GM21381 (cell line): ENCODE results near the gene CISH.

Source experiments
- ATAC-seq: cut with Tn5 transposase; IDR thresholded peaks from one replicate; pipeline ENCODE4 v1.9.1; 2021; ENCODE audit warnings: mild to moderate bottlenecking, moderate library complexity; ENCODE audit not compliant: unreplicated experiment

CISH gene

DNA sequence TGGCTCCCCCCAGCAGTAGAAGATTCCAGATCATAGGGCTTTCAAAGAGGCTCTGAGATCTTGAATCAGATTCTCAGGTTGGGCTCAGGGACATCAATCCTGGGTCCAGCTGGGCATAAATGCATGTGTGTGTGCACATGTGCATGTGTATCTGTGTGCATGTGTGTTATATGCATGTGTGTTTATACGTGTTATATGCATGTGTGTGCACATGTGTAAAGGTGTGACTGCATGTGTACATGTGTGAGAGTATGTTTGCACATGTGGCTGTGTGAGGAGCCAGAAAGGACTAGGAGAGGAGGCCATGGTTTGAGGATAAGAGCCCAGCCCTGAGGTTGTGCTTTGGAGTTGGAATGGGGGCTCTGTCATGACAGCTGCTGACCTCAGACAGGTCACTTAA is 3.6 kb upstream of the CISH start:
- no peak for ATAC-seq

DNA sequence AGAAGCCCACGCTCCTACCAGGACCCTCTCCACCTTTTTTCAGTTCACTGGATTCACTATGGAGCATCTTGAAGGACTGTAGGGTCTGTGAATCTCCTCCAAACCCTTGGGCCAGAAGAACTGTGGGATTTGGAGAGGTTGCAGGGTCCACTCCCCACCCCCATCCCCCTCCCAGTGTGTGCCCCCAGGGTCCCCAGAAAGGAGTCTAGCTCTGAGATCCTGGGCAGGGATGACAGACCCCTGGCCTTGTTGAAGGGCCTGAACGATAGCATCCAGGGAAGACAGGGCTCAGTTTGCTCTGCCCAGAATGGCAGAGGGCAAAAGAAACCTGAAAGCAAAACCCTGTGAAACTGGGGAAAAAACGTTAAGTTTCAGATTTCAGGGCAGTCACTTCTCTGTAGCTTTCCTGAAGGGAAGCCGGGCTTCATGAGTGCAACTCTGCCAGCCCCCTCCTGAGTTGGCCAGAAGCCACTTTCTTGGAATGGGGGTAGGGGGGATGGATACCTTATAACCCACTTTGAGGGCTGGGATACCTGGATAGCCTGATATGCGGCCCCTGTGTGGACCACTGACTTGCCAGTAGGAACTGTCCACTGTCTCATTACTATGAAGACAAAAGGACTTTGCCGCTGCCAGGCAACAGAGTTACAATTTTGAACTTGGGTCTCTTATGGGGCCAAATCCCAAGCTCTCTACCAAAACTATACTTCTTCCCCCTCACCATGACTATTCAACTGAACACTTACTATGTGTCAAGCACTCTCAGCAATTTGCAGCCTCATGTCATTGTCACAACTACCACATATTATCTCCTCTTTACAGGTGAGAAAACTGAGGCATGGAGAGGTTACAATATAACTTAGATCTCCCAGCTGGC is 1.6 kb upstream of the CISH start:
- ATAC-seq = no peak

DNA sequence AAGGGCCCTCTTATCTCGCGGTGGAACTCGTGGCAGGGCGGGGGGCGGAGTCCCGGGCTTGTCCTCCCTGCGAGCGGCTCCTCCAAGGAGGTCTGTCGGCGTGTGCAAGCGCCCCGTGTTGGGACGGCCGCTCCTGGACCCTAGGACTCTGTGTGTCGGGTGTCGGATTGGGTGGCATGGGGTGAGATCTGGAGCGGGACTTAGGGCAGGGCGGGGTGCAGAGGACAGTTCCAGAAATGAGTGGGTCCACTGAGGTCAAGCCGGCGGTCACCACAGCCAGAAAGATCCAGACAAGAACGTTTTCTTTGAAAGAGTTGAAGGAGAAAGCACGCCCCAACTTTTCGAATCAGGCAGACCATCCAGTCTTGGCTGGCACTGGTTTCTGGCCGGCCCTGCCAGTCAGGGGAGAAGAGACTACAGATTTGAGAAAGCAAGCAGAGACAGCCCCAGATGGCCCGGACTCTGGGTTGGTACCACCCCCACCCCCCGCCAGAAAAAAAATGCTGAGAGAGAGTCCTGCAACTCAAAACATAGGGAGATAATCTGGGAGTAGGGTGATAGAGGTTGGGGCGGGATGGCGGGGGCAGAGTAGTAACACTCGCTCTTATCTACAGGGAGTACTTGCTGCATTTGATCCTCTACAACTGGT is 784 bp upstream of the CISH start:
- no peak for ATAC-seq

DNA sequence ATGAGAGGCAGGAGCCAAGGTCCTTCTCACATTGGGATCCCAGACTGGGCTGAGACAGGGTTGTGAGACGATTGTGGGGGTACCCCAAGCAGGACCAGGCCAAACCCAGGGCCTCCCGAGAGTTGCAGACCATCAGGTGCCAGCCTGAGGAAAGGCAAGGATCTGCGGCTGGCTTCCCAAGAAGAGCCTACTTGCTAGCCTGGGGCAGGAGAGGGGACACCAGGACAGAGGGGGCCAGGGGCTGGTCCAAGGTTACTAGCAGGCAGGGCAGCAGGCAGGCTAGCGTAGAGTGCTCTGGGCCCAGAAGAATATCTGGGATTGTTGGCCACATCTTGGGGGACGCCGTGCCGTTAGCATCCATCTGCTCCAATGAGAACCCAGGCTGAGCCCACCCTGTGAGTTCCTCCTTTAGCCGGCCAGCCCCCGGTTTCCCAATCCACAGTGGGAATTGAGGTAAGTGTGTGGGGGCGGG is 546 bp downstream of the CISH start:
- ATAC-seq = no peak

DNA sequence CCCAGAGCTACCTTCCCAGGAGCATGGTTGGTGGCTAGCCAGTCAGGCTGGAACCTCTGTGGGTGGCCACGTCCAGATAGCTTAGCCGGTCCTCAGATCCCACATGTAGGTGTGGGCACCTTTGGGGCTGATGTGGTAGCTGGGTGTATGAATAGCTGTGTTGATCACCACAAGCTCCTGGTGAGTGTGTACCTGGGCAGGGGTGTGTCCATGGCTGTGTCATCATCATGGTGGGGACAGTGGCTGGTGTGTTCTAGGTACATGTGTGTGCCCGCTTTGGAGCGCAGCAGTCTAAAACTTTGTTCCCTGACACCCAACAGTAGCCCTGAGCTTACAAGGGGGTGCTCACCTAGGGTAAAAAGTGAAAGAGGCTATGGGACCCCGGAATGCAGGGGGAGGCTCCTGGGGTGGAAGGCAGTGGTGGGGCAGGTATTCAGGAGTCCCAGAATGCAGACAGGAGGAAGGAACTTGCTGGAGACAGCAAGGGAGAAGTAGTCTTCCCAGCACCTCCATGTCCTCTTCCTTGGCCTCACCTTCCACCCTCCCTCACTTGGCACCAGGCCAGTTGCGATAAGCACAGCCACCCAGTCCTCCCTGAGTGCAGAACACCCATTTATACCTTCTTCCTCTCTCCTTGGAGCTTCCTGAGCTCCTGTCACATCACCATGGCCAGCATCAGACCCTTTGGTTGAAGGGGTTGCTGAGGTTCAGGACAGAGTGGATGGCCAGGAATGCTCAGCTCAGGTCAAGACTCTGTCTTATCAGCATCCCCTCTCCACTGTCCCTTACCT is 1.2 kb downstream of the CISH start:
- no peak for ATAC-seq

DNA sequence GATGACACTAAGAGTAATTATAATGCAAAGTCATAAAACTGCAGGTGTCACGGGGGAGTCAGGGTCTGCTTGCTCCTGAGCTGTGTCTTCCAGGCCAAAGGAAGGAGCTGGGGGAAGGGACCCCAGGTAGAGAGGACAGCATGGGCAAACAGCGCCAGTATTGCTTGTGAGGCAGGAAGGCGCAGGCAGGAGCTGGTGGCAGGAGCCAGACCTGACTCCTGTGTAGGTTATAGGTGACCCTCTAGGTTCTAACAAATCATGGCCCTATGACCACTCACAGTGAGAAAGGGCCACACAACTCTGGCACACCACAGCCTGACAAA is 1.9 kb downstream of the CISH start:
- ATAC-seq = no peak

DNA sequence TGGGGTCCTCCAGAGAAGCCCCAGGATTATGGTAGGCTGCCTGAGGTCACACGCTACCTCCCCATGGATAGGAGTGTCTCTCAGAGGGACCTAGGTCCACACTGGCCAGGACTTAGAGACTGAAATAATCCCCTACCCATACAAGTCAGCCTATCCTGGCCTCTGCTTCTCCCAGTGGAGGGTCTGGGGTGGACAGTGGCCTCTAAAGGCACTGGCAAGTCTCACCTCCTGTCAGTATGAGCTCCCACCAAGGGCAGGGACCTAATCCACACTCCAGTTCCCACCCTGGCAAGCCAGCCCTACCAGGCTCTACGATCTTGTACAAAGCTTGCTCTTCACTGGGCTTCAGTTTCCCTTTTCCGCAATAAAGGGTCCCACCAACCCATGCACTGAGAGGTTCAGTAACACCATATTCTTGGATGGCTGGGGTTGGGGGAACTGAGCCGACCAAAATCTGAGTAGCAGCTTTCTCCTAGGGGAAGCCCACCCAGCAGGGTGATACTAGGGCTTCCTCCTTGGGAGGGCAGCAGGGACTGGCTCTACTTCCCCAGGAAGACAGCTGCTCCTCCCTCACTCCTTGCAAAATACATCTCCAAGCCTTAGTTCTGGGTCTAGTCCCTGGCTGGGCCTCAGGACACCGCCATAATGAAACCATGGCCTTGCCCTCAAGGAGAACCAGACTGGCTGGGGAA is 2.4 kb downstream of the CISH start:
- ATAC-seq = no peak

DNA sequence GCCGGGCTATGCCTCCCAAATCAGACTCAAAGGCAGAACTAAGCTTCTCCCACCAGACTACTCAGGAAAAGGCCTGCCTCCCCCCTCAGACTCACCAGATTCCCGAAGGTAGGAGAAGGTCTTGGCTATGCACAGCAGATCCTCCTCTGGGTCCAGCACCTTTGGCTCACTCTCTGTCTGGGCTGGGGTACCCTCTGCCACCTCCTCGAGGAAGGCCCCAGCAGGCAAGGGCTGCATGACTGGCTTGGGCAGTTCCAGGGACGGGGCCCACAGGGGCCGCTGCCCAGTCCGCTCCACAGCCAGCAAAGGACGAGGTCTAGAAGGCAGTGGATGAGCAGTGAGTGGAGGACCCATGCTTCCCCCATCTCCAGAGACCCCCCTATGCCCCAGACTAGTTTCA is 3.3 kb downstream of the CISH start:
- ATAC-seq = no peak

DNA sequence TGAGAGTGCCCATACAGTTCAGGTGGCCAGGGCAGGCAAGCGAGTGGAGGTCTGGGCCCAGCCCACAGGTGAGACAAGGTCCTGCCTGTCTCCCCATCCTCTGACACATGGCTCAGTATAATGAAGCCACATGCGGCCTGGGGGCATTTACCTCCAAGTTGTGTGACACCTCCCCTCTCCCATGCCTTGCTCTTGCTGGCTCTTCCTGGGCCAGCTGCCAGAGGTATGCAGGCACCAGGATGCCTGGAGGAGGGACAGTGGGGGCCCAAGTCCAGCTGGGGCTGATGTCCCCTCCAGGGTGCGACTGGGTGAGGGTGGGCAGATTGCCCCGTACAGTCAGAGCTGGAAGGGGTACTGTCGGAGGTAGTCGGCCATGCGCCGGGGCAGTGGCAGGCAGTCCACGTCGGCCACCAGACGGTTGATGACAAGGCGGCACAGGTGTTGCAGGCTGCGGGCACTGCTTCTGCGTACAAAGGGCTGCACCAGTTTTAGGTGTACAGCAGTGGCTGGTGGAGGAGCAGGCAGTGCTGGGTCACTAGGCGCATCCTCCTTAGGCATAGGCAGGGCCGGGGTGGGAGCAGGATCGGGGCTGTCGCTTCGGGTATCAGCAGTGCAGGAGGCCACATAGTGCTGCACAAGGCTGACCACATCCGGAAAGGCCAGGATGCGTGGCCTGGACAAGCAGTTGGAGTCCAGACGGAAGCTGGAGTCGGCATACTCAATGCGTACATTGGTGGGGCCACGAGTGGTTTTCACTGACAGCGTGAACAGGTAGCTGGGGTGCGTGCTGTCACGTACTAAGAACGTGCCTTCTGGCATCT is 4.1 kb downstream of the CISH start:
- no peak for ATAC-seq

DNA sequence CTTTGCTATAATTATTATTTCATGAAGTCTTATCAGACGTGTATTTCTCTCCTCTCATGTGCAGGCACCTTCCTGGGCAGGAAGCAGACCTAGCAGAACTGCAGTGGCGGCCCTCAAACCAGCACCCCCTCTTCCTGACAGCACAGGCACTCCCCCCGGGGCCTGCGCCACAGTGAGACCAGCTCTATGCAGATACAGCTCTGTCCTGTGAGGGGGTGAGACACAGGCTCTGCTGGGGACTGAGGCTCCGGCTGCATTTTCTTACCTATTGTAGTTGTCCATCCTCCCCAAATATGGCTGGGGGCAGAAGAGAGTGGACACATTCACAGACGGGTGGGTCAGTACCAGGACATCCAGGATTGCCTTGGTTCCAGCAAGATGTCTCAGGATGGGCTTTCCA is 5.0 kb downstream of the CISH start:
- no peak for ATAC-seq

DNA sequence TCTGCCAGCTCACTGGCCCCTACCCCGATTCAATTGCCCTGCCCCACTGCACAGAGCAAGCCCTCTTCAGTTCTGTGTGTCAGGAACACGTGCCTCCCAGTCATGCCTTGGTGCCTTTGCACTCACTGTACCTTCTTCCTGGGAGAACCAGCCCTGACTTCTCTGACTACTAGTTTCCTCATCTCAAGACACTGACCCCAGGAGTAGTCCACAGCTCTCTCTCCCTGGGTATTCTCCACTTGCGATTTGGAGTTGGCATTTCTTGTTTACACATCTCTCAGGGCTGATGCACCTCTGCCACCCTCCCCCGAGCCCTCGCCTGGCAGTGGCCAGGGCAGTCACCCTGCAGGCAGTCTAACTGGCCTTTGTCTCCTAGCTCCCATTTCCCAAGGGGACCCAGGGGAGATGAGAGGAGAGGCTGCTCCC is 5.7 kb downstream of the CISH start:
- ATAC-seq = no peak

DNA sequence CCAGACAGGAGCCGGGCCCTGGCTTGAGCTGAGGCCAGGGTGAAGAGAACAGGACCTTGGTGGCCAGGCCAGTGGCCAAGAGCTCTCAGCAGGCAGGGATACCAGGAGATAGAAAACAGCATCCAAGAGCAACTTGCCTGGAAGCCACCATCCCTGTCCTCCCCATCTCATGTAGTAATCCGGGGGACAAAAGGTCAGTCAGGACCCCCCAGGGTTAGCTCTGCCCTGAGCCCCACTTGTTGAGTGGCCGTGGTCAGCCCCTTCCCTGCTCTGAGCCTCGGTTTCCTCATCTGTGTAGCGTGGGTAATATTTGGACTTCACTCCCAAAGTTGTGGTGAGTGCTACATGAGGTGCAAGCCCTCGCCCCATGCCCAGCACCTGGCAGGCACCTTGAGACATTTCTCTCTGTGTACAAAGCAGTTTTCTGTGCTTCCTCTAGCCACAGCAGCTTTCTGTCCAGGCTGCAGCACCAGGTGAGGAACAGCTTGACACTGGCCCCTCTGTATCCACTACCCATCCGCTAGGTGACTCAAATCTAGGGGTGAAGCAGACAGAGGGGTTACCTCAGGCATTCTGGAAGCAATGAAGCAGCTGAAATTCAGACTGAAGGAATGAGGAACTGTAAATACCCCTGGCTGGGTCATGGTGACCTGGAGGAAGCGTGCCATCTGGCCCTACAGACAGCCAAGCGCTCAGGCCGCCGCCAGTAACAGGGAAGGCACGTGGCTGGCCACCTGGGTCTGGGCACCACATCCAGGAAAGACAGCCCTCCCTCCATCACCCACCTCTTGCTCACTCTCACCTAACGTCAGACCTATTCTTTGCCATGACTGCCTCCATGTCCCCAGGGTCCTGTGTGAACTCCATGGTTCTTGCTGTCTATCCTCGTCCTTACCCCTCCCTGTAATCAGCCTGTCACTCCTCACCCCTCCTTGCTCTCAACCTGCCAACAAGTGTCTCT is 6.7 kb downstream of the CISH start:
- ATAC-seq = no peak

DNA sequence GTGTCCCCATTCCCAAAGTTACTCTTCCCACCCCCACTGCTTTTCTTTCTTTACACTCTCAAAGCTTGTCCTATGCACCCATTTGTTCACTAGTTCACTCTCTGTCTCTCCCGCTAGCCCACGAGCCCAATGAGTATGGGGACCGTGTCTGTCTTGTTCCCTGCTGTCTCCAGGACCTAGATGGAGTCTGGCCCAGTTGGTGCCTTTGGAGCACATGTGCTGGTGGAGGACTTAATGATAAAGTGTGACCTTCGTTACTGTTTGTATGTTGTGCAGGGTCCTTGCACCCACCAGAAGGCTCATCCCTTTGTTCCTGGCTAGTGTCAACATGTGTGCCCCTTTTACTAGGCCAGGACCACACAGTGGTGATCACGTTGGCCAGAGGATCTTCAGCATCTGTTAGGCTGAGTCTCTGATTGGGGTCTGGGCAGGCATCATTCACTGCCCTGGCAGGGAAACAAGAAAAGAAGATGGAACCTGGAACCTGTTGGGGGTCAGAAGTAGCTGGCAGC is 7.4 kb downstream of the CISH start:
- no peak for ATAC-seq

DNA sequence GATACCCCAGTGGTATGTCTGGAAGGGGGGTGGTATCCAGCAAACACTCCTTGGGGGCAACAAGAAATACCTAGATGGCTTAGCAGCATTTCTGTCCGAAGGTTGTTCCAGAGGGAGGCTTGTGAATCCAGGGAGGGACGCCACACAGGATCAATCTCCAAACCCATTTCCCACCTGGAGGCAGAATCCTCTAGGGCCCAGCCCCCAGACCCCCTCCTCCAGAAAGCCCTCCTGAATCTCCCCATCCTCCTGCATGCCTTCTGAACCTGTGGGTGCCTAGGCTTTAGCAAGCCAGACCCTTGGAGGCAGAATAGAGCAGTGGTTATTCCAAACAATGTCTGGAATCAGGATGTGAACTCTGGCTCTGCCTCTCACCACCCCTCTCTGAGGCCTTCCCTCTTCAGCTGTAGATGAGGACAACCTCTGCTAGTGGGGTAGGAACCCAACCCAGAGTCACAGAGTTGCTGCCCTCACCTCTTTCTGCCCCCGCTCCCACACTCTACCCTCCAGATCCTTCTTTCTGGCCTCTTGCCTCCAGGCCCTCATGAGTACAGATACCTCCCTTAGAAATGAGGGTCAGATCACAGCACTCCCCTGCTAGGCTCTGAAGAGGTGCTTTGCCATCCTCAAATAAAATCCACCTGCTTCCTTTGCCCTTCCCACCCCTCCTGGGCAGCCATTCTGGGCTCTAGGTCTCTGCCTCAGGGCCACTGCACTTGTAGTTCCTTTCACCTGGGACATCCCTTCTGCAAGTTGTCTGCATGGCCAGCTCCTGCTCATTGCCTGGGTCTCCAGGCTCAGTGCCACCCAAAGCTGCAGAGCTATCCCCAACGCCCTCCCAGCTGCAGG is 8.1 kb downstream of the CISH start:
- no peak for ATAC-seq

DNA sequence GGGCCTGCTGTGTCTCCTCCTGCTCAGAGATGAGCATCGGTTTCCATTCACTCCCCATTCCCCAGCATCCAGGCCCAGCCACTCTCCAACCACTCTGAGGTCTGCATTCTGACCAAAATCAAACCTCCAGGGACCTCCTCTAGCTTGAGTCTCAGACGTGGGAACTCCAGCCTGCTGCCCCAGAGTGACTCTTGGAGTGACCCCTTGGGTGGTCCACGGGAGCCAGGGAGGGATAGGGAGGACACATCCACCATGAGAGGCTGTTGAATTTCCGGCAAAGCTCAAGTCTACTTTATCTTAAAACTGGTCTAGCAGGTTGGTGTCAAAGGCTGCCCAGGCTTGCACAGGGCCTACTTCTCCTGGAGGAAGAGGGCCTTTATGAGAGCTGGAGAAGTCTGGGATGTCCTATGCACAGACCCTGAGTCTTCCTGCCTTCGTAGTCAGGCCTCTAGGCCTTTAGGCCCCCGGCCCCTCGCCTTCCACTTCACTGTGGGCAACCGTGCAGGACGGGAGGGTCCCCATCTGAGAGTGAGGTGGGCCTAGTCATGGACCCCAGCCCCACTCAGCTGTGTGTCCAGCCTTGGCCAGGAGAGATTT is 8.9 kb downstream of the CISH start:
- ATAC-seq = no peak

DNA sequence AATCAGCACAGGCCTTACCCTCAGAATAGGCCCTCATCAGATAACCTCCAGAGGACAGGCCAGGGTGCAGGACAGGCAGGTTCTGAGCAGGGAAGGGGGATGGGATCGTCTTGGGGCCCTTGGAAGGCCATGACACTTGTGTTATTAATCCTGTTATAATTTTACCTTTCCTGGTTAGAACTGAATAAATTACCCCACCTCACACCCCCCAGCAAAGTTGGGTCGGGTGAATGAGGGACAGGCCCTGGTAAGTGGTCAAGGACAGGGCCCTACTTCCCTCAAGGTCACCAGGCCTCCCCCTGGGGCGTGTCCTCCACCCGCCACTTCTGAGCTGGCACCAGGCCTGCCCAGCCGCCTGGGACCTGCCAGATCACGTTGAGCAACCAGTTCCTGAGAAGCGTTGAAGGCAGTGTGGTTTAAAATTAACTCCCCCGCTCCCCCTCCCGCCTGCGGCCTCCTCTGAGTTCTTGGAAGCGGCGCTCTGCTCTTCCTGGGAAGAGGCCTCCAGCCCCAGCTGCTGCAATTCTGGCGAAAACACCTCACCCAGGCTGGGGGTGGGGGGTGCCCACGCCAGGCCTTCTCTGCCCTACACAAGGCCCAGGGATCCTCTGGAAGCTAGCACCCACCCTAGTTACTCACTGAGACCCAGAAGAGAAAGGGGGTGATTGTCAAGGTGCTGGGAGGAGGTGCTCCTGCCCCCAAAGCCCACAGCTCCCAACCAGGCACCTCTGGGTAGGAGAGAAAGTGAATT is 10.6 kb downstream of the CISH start:
- peak; percentile 70 for ATAC-seq
